GM12891 (cell line): ENCODE results near the gene TMEM37.

Experiments
- POLR2A ChIP-seq: IDR thresholded peaks from 2 replicates; pipeline ENCODE4 v1.6.1; 2011; ENCODE audit warnings: low read depth, low read length, control low read depth
- POLR2AphosphoS5 ChIP-seq: IDR thresholded peaks from 2 replicates; pipeline ENCODE4 v1.6.1; 2011; ENCODE audit warnings: low read depth, low read length, control low read depth
- POU2F2 ChIP-seq: IDR thresholded peaks from 2 replicates; pipeline ENCODE4 v1.6.1; 2011; ENCODE audit warnings: low read depth, mild to moderate bottlenecking, control low read depth, low read length, moderate library complexity
- SPI1 ChIP-seq: IDR thresholded peaks from 2 replicates; pipeline ENCODE4 v1.6.1; 2011; ENCODE audit warnings: low read depth, low read length, control low read depth
- TAF1 ChIP-seq: IDR thresholded peaks from 2 replicates; pipeline ENCODE4 v1.6.1; 2011; ENCODE audit warnings: low read depth, low read length, control low read depth

DNA sequence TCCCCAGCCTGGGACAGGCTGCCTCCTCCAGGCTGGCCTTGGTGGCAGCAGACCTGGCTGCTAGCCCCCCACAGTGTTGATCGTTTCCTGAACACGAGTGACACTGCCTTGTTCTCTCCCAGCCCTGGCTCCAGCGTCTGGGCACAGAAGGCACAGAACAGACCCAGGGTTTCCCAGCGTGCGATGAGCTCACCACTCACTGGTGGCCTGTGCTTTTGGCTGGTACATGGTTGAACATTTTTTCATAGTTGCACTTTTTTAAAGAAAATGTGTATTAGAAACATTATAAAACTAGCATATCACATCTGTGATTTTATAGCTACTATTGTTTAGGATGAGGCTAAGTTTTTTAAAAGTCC, 51.7 kb downstream of the TMEM37 start:
- TF ChIP-seq TAF1 (no peak), POLR2AphosphoS5 (no peak), POLR2A (no peak), SPI1 (no peak), POU2F2 (no peak)
